Adipocyte (in vitro differentiated cells): ENCODE results near the gene ECSIT.

Source experiments
- DNase-seq: peaks from one replicate; pipeline ENCODE4 v3.0.0-alpha.2; 2015; ENCODE audit warnings: low read depth
- H3K27me3 ChIP-seq: replicated peaks from 2 replicates; pipeline ENCODE4 v1.7.0; 2013; ENCODE audit warnings: mild to moderate bottlenecking, low read length, moderate library complexity; ENCODE audit not compliant: control insufficient read depth, insufficient read depth
- H3K36me3 ChIP-seq: 2 replicates; pipeline ENCODE4 v1.7.0; 2013; ENCODE audit warnings: low read length, mild to moderate bottlenecking, moderate library complexity; ENCODE audit not compliant: control insufficient read depth, insufficient read depth, severe bottlenecking
- H3K4me1 ChIP-seq: 2 replicates; pipeline ENCODE4 v1.7.0; 2013; ENCODE audit warnings: mild to moderate bottlenecking, low read length, moderate library complexity; ENCODE audit not compliant: control insufficient read depth, insufficient read depth
- H3K4me3 ChIP-seq: 2 replicates; pipeline ENCODE4 v1.7.0; 2013; ENCODE audit warnings: mild to moderate bottlenecking, low read length, moderate library complexity
- H3K9ac ChIP-seq: 2 replicates; pipeline ENCODE4 v1.7.0; 2013; ENCODE audit warnings: mild to moderate bottlenecking, low read length, moderate library complexity
- H3K9me3 ChIP-seq: 2 replicates; pipeline ENCODE4 v1.7.0; 2013; ENCODE audit warnings: mild to moderate bottlenecking, low read length, moderate library complexity; ENCODE audit not compliant: control insufficient read depth

Gene ECSIT

GRCh38 chr19:11547929-11548700 lies 19.2 kb upstream of the ECSIT start:
- no peaks in the 10 kb centered on the region for H3K4me1 ChIP-seq
- H3K27me3 ChIP-seq = no peaks in the 10 kb centered on the region
- peaks cover 12% of the 10 kb centered on the region for H3K36me3 ChIP-seq
- H3K4me3 ChIP-seq = no peak overlapping the region
- no peak overlapping the region for H3K9ac ChIP-seq
- no peaks in the 10 kb centered on the region for H3K9me3 ChIP-seq
- DNase-seq = no peak

DNA sequence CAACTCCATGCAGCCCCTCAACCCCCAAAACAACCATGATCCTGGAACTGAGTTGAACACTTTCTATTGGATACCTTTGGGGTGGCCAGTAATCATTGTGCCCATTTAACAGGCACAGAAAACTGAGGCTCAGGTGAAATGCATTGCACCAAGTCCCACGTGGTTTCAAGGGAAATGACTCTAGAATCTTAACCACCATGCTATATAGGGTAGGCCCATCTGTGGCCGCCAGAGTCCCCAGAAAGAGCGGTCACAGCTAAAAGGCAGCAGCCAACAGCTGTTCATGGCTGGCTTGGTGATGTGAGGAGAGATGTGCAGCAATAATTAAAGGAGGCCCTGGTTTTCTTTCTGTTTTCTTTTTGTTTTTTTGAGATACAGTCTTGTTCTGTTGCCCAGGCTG lies 12.3 kb upstream of the ECSIT start:
- no peak for DNase-seq
- Histone ChIP-seq H3K27me3 (no peaks in the 10 kb centered on the region), H3K4me1 (peaks cover 5% of the 10 kb centered on the region), H3K4me3 (no peak overlapping the region), H3K9me3 (no peaks in the 10 kb centered on the region), H3K36me3 (no peaks in the 10 kb centered on the region), H3K9ac (no peak overlapping the region)

GRCh38 chr19:11540645-11541044 lies 11.7 kb upstream of the ECSIT start:
- Histone ChIP-seq H3K9me3 (no peaks in the 10 kb centered on the region), H3K4me1 (peaks cover 7% of the 10 kb centered on the region), H3K36me3 (no peaks in the 10 kb centered on the region), H3K27me3 (no peaks in the 10 kb centered on the region), H3K9ac (no peak overlapping the region), H3K4me3 (no peak overlapping the region)
- no peak for DNase-seq

DNA sequence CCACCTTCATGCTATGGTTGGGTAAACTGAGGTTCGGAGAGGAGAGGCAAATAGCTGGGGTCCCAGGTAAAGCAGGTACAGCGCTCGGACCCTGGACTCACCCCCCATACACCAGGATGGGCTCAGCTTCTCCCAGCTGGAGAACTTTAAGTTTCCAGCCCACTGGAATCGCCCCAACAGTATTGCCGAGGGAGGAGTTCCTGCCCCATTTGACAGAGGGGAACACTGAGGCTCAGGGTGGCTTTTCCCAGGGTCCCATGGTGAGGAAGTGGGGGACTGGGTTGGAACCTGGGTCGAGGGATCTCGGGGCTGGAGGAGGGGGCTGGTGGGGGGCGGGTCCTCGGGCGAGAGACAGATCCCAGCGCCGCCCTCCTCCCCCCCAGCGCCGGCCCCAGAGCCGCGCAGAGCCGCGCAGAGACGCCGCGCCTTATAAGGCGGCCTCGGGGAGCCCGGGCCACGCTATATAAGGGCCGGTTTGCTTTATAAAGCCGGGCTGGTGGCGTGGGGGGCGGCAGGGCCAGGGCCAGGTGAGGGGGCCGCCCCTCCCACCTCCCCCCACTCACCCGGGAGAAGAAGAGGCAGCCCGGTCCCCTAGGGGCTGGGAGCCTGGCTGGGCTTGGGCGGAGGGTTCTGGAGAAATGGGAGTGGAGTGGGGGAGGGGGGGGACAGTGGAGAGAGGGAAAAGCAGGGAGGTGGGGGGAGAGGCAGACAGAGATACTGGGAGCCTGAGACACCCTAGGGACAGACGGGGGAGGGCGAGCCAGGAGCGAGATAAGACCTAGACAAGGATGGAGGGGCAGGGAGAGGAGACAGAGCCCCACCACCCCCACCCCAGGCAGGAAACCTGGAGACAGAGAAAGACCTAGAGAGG lies 10.8 kb upstream of the ECSIT start:
- H3K27me3 ChIP-seq = no peaks in the 10 kb centered on the region
- H3K9ac ChIP-seq = no peak overlapping the region
- H3K4me1 ChIP-seq = peaks cover 9% of the 10 kb centered on the region
- H3K9me3 ChIP-seq = no peaks in the 10 kb centered on the region
- H3K36me3 ChIP-seq = no peaks in the 10 kb centered on the region
- H3K4me3 ChIP-seq = no peak overlapping the region
- no peak for DNase-seq

- H3K9ac ChIP-seq = peak within 1 kb of the TSS; percentile 29
- peak; percentile 35 for DNase-seq
- H3K4me3 ChIP-seq = no peak within 1 kb of the TSS
- no peaks in the 10 kb centered on the region for H3K9me3 ChIP-seq
- no peaks in the 10 kb centered on the region for H3K27me3 ChIP-seq
- no peaks in the 10 kb centered on the region for H3K36me3 ChIP-seq
- H3K4me1 ChIP-seq = peaks cover 9% of the 10 kb centered on the region
Measured at GRCh38 chr19:11538232-11539036, 9.5 kb upstream of the ECSIT start, which contains the start of gene CNN1. CNN1 (plus strand) TSS chr19:11538851; CDS start chr19:11538928, 77 bp downstream.

GRCh38 chr19:11535792-11536595 lies 7.1 kb upstream of the ECSIT start:
- no peaks in the 10 kb centered on the region for H3K36me3 ChIP-seq
- peak overlapping the region; percentile 70 for H3K9ac ChIP-seq
- DNase-seq = peak; percentile 95
- H3K4me3 ChIP-seq = peak overlapping the region; percentile 67
- no peaks in the 10 kb centered on the region for H3K27me3 ChIP-seq
- no peaks in the 10 kb centered on the region for H3K9me3 ChIP-seq
- peaks cover 9% of the 10 kb centered on the region for H3K4me1 ChIP-seq

GRCh38 chr19:11534948-11535347 lies 6.0 kb upstream of the ECSIT start:
- Histone ChIP-seq H3K4me1 (peaks cover 9% of the 10 kb centered on the region), H3K4me3 (no peak overlapping the region), H3K9ac (no peak overlapping the region), H3K27me3 (no peaks in the 10 kb centered on the region), H3K9me3 (no peaks in the 10 kb centered on the region), H3K36me3 (no peaks in the 10 kb centered on the region)
- DNase-seq = no peak

GRCh38 chr19:11534538-11534937 lies 5.6 kb upstream of the ECSIT start:
- no peak for DNase-seq
- no peaks in the 10 kb centered on the region for H3K36me3 ChIP-seq
- no peak overlapping the region for H3K9ac ChIP-seq
- H3K27me3 ChIP-seq = no peaks in the 10 kb centered on the region
- H3K9me3 ChIP-seq = no peaks in the 10 kb centered on the region
- H3K4me1 ChIP-seq = peaks cover 9% of the 10 kb centered on the region
- H3K4me3 ChIP-seq = no peak overlapping the region

DNA sequence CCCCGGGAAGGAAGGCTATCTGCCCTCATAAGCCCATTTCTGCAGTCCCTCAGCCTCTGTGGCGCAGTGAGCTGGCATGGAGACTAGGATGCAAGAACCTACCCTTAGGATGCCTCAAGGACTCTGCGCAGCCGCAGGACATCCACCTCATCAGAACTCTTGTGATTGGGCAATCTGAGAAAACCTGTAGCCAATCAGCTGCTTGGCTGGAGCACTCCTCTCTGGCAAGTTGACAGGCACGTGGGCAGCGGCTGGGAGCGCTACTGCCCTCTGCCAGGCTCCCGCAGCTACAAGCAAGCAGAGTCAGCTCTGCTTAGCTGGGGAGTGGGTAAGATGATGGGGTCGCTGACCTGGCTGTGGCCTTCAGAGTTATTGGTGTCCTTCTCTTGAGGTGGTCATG lies 1.5 kb upstream of the ECSIT start:
- Histone ChIP-seq H3K9ac (no peak overlapping the region), H3K4me1 (peaks cover 9% of the 10 kb centered on the region), H3K4me3 (no peak overlapping the region), H3K9me3 (no peaks in the 10 kb centered on the region), H3K36me3 (no peaks in the 10 kb centered on the region), H3K27me3 (no peaks in the 10 kb centered on the region)
- DNase-seq = peak; percentile 65

- no peak overlapping the region for H3K4me3 ChIP-seq
- H3K9ac ChIP-seq = no peak overlapping the region
- no peaks in the 10 kb centered on the region for H3K4me1 ChIP-seq
- no peak for DNase-seq
- no peaks in the 10 kb centered on the region for H3K27me3 ChIP-seq
- peaks cover 10% of the 10 kb centered on the region for H3K36me3 ChIP-seq
- no peaks in the 10 kb centered on the region for H3K9me3 ChIP-seq
Measured at GRCh38 chr19:11519138-11519537, 9.8 kb downstream of the ECSIT start.
